Measurements from ENCODE around the gene UGT1A7.

Gene UGT1A7

DNA sequence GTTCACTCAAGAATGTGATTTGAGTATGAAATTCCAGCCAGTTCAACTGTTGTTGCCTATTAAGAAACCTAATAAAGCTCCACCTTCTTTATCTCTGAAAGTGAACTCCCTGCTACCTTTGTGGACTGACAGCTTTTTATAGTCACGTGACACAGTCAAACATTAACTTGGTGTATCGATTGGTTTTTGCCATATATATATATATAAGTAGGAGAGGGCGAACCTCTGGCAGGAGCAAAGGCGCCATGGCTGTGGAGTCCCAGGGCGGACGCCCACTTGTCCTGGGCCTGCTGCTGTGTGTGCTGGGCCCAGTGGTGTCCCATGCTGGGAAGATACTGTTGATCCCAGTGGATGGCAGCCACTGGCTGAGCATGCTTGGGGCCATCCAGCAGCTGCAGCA lies 78.3 kb downstream of the UGT1A7 start, which contains the start of gene UGT1A1:
Gene UGT1A1 (plus strand): TSS at position 228 of the 400 bp plus-strand sequence. CDS start 18 bp downstream, at position 246.
- DNase-seq (ENCODE audit: low read depth in 3 of 3): no peak

GRCh38 chr2:233761040-233761769 lies 79.5 kb downstream of the UGT1A7 start:
- no peak for DNase-seq (ENCODE audit: low read depth in 3 of 3)

DNA sequence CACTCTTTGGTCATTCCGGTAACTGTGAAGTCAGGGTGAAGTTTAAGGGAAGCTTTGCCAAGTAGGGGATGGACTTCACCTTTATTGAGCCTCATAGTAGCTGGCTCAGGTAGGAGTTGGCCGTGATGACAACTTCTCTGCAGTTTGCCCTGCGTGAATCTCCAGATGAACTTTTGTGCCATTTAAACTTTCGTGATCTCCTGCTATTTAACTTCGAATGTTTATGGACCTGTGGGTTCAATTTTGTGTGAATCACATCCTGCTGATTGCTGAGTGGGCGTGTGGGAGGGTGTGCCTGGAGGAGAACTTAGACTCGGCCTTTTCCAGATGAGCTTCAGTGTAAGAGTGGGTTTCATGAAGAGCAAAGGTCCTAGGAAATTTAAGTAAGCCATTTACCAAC lies 82.6 kb downstream of the UGT1A7 start:
- DNase-seq (ENCODE audit: low read depth in 3 of 3): no peak

DNA sequence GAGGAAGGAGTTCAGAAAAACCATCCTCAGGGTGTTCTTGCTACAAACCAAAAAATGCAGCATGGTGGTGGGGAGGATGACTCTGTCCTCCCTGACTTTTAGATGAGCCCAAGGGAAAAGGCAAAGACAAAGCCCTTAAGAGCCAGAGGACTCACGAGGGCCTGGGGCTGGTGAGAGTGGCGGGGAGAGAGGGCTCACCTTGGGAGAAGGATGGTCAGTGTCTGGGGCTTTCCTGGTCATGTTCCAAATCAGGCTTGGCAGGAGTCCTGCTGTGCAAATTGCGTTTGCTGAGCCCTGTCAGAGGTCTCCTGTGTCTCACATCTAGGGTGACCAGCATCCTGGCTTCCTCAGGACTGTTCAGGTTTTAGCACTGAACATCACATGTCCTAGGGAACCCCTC lies 83.1 kb downstream of the UGT1A7 start:
- no peak for DNase-seq (ENCODE audit: low read depth in 3 of 3)

DNA sequence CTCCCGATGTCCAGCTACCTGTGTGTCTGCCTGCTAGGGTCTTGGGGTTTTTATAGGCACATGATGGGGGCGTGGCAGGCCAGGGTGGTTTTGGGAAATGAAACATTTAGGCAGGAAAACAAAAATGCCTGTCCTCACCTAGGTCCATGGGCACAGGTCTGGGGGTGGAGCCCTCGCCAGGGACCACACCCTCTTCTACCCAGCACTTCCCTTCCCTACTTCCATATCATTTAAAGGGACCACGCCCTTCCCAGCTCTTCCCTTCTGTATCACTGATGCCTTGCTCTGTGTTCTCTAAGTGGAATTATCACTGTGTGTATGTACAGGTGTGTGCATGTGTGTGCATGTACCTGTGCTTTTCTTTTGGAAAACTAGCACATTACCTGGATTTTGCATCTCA lies 84.7 kb downstream of the UGT1A7 start:
- DNase-seq (ENCODE audit: low read depth in 3 of 3): no peak

- DNase-seq (ENCODE audit: low read depth in 3 of 3): no peak
Measured at GRCh38 chr2:233768076-233768475, 86.4 kb downstream of the UGT1A7 start.

DNA sequence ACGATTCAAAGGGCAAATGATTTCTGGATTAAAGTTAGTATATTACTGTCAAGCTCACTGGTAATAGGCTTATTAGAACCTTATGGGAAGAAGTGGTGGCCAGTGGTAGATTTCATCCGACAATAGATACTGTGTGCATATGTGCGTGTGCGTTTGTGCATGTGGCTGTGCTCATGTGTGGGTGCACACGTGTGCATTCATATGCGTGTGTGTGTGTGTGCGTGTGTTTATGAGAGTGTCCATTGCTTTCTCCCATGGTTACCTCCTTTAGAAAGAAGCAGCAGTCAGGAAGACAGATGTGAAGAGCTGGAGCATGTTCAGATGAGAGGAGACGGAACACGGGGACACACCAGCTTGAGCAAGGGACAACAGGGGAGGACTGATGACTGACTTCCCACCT lies 87.6 kb downstream of the UGT1A7 start:
- no peak for DNase-seq (ENCODE audit: low read depth in 3 of 3)

DNA sequence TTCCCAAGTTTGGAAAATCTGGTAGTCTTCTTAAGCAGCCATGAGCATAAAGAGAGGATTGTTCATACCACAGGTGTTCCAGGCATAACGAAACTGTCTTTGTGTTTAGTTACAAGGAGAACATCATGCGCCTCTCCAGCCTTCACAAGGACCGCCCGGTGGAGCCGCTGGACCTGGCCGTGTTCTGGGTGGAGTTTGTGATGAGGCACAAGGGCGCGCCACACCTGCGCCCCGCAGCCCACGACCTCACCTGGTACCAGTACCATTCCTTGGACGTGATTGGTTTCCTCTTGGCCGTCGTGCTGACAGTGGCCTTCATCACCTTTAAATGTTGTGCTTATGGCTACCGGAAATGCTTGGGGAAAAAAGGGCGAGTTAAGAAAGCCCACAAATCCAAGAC lies 90.5 kb downstream of the UGT1A7 start:
- DNase-seq (ENCODE audit: low read depth in 3 of 3): no peak

DNA sequence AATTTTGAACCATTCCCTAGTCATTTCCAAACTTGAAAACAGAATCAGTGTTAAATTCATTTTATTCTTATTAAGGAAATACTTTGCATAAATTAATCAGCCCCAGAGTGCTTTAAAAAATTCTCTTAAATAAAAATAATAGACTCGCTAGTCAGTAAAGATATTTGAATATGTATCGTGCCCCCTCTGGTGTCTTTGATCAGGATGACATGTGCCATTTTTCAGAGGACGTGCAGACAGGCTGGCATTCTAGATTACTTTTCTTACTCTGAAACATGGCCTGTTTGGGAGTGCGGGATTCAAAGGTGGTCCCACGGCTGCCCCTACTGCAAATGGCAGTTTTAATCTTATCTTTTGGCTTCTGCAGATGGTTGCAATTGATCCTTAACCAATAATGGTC lies 90.9 kb downstream of the UGT1A7 start:
- no peak for DNase-seq (ENCODE audit: low read depth in 3 of 3)

GRCh38 chr2:233773854-233774253 lies 92.2 kb downstream of the UGT1A7 start:
- DNase-seq (ENCODE audit: low read depth in 3 of 3): no peak

DNA sequence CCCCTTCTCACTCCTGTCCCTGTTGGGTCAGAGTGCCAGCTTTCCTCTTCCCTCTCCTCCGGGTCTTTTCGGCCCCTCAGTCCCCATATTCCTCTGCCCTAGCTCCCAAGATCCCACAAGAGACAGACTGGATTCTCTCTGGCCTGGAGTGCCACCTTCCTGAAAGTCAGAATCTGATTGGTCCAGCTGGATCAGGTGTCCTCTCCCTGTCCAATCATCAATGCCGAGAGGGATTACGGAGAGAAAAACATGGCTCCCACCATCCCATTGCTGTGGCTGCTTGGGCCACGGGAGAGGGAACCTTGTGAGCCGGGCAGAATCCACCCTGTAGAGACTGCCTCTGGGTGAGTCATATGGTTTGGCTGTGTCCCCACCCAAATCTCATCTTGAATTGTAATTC lies 93.7 kb downstream of the UGT1A7 start:
- DNase-seq (ENCODE audit: low read depth in 3 of 3): no peak

GRCh38 chr2:233778030-233778429 lies 96.3 kb downstream of the UGT1A7 start, which contains the start of gene MROH2A:
Gene MROH2A, plus strand, starts transcription at chr2:233778330. Its CDS starts 1,029 bp downstream, at chr2:233779359.
- DNase-seq (ENCODE audit: low read depth in 3 of 3): no peak

- no peak for DNase-seq (ENCODE audit: low read depth in 3 of 3)
Measured at GRCh38 chr2:233779722-233780121, 98.0 kb downstream of the UGT1A7 start.

GRCh38 chr2:233780771-233781170 lies 99.1 kb downstream of the UGT1A7 start:
- DNase-seq (ENCODE audit: low read depth in 3 of 3): no peak

DNA sequence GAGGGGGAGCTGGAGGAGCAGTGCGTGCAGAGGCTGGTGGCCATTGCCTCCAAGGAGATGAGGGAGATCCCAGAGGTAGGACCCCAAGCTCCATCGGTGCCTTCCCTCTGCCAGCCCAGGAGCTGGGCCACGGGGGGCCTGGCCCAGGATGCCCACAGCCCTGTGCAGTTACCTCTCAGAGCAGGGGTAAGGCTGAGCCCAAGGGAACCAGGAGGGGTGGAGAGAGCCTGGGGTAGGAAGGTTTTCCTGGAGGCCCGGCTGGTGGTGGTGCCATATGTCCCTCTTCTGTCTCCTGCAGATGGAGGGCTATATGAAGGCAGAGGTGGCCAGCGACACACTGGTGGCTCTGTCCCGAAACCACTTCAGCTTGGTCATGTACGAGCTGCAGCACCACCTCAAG lies 107.9 kb downstream of the UGT1A7 start:
- DNase-seq (ENCODE audit: low read depth in 3 of 3): no peak

GRCh38 chr2:233791151-233791882 lies 109.6 kb downstream of the UGT1A7 start:
- no peak for DNase-seq (ENCODE audit: low read depth in 3 of 3)

GRCh38 chr2:233791883-233792329 lies 110.2 kb downstream of the UGT1A7 start:
- DNase-seq (ENCODE audit: low read depth in 3 of 3): no peak

GRCh38 chr2:233792720-233793119 lies 111.0 kb downstream of the UGT1A7 start:
- no peak for DNase-seq (ENCODE audit: low read depth in 3 of 3)

DNA sequence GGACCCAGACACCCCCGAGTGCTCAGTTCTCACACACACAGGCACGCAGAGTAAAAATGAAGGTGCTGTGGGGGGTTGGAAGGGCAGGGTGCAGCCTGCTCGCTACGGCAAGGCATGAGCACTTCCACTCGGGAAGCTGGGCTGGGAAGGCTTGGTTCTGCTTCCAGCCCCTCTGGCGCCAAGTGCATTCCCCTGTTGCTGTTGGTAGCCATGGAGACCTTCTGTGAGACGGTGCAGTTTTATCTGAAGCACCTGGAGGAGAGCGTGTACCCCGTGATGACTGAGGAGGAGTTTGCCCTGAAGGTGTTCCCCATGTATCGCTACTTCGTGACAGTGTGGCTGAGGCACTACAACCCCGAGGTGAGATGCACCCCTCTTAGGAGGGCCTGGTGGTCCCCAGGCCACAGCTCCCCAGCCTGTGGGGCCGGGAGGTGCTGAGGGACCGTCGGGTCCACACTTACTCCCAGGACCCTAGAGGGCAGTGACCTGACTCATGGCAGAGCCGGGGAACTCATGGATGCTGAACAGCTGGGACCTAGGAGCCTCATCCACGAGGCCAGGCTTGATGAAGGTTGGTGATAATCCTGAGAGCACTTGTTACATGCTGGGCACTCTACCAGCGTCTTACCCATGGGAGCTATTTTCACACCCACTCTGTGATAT lies 111.9 kb downstream of the UGT1A7 start:
- DNase-seq (ENCODE audit: low read depth in 3 of 3): no peak

DNA sequence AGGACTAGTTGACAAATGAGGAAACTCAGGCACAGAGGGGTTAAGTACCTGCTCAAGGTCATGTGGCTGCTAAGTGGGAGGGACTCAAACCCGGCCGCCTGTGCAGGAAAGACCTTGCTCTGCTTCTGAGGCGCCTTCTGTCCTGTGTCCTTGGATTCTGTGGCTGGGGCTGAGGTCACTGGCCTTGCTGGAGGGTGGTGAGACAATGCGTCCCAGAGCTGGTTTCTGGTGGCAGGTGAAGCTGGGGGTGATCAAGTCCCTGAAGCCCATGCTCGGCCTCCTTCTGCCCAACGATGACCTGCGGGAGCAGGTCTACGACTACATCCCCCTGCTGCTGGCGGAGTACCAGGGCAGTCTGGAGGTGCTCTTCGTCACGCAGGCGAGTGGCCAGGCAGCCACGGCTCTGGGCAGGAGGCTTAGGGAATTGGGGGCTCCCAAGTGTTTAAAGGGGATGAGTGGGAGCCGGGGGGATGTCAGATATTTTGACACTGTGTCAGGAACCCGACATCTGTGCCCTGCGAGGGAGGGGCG lies 112.5 kb downstream of the UGT1A7 start:
- no peak for DNase-seq (ENCODE audit: low read depth in 3 of 3)

DNA sequence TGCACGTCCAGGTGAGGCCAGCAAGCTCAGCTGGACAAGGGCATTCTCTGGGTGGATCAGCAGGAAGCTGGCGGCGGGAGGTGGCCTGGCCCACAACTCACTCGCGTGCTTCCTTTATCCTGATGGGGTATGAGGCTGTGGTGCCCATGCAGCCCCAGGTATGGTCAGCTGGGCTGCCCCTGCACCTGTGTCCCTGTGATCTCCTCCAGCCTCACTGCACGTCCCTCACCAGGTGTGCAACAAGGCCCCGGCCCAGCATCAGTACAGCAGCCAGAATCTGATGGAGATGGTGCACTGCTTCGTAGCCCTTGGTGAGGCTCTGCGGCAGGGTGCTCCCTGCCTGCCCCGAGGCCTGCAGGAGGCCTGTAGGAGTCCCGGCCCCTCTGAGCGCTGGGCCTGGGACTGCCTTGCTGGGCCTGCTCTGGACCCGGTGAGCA lies 114.1 kb downstream of the UGT1A7 start:
- no peak for DNase-seq (ENCODE audit: low read depth in 3 of 3)

DNA sequence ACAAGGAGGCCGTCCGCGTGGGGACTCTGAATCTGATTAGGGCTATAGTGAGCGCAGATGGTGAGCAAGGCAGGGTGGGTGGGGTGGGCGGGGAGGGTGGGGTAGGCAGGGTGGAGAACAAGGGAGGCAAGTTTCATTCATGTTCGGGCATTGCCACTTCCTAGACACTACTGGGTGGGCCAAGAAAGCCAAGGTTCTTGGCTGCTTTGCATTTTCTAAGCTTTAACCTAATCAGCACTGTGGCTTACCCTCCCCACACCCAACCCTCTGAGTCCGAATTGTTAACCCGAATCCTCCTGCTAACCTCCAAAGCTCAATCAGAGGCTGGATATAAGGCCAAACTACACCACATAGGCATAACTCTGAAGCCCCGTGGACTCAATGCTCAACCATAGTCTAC lies 114.6 kb downstream of the UGT1A7 start:
- no peak for DNase-seq (ENCODE audit: low read depth in 3 of 3)

Data from stimulated activated CD4-positive, alpha-beta T cell treated with anti-CD3 and anti-CD28 coated beads, TNF-alpha, amount 100 ng/mL, for 24 hours (primary cell).